Neural progenitor cell (in vitro differentiated cells): Measurements from ENCODE around the gene PCDHA6.
"Not testable (repeated sequence)": the region's sequence is repeated elsewhere in the genome, so short reads cannot be mapped to it uniquely, and the experiment has no call there.

Experiments used
- CTCF ChIP-seq: fragments of 200-600 bp; sonication (generic); IDR thresholded peaks from 2 replicates; pipeline ENCODE4 v1.5.1; 2017; ENCODE audit warnings: antibody characterized with exemption, mild to moderate bottlenecking
- EZH2 ChIP-seq: fragments of 200-600 bp; sonication (generic); IDR thresholded peaks from 2 replicates; pipeline ENCODE4 v1.6.1; 2017; ENCODE audit warnings: antibody characterized with exemption, mild to moderate bottlenecking, moderate library complexity
- EZH2phosphoT487 ChIP-seq: fragments of 200-600 bp; sonication (generic); IDR thresholded peaks from 2 replicates; pipeline ENCODE4 v1.6.1; 2017; ENCODE audit warnings: antibody characterized with exemption

- not testable (repeated sequence) for TF ChIP-seq CTCF, EZH2, EZH2phosphoT487
Measured at GRCh38 chr5:140802381-140802780, 25.4 kb upstream of the PCDHA6 start.
